DMS53 (cell line): ENCODE results near the gene ARHGDIG.
A peak's percentile ranks its signal among the peaks of the same experiment; 100 is the strongest.

Source experiments
- DNase-seq: peaks from one replicate; lab custom pipeline; 2025; lab: John Stamatoyannopoulos, UW

The ARHGDIG gene

DNA sequence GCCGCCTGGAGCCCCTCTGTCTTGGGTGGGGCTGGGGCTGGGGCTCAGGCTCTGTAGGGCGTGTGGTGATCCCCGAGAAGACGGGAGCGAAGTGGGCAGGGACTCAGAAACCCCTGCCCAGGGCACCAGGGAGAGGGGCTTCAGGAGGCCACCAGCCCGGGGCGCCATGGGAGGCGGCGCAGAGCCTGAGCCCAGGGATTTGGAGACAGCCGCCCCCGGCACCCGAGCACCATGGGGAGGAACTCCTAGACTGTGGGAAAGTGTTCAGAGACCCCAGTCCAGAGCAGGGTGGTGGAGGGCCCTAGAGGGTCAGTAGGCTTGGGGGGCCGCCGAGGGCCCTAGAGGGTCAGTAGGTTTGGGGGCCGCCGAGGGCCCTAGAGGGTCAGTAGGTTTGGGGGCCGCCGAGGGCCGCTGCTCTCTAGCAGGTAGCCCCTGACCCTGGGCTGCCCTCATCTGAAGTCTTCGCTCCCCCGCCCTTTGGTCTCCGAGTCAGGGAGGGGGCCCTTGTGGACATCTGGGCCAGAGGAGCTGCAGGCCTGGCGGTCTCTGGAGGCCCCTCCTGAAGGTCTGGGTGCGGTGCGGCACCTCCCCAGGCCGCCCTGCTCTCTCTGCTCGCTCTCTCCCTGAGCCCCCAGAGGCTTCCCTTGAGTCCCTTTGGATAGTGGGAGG lies 734 bp downstream of the ARHGDIG start:
- DNase-seq = no peak

DNA sequence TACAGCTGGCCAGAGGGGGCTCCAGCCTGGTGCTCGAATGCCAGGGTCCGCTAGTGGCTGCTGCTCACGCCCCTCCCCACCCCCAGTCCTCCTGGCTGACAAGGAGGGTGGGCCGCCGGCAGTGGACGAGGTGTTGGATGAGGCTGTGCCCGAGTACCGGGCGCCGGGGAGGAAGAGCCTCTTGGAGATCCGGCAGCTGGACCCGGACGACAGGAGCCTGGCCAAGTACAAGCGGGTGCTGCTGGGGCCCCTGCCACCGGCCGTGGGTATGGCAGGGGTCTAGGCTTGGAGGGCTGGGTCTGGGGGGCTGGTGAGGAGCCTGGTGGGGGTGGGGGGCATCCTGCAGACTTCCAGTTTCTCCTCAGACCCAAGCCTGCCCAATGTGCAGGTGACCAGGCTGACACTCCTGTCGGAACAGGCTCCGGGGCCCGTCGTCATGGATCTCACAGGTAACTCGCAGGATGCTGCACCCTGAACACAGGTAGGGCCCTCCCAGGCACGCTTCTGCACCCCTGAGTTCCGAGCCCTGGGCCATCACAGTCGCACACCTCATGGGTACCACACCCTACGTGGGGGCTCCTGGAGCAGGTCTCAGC lies 1.4 kb downstream of the ARHGDIG start:
- peak; percentile 62 for DNase-seq

DNA sequence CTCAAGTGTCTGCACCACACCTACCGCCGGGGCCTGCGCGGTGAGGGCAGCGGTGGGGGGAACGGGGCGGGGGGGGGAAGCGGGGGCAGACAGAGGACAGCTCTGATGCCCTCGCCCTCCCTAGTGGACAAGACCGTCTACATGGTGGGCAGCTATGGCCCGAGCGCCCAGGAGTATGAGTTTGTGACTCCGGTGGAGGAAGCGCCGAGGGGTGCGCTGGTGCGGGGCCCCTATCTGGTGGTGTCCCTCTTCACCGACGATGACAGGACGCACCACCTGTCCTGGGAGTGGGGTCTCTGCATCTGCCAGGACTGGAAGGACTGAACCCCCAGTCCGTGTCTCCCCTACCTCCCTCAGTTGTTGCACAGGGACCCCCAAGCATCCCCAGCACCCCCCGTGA lies 2.1 kb downstream of the ARHGDIG start:
- DNase-seq = peak; percentile 22

DNA sequence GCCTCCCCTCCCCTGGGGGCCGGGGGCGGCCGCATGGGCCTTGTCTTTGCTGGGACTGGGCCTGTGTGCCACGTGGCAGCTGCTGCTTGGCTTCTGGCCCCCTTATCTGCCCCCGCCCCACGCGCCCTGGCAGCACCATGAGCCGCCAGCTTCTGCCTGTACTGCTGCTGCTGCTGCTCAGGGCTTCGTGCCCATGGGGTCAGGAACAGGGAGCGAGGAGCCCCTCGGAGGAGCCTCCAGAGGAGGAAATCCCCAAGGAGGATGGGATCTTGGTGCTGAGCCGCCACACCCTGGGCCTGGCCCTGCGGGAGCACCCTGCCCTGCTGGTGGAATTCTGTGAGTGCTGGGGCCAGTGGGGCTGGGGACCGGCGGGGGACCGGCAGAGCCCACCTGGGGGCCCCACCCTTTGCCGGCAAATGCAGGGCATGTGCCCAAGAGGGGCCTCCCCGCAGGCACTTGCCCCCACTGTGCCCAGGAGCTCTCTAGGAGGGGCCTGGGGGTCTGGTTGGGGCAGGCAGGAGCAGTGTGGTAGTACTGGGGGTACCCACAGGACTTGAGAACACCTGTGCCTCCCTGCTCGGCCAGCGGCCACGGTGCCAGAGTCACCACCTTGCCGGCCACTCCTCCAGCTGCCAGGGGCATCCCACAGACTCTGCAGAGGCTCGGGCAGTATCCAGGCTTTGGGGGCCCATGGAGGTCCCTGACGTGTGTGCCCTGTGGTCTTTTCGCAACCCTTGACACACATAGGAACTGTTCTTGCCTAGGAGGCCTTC lies 2.8 kb downstream of the ARHGDIG start, which contains the start of gene PDIA2:
Gene PDIA2 (plus strand): TSS at position 132 of the 773 bp plus-strand sequence. CDS start 6 bp downstream, at position 138.
- DNase-seq = no peak

DNA sequence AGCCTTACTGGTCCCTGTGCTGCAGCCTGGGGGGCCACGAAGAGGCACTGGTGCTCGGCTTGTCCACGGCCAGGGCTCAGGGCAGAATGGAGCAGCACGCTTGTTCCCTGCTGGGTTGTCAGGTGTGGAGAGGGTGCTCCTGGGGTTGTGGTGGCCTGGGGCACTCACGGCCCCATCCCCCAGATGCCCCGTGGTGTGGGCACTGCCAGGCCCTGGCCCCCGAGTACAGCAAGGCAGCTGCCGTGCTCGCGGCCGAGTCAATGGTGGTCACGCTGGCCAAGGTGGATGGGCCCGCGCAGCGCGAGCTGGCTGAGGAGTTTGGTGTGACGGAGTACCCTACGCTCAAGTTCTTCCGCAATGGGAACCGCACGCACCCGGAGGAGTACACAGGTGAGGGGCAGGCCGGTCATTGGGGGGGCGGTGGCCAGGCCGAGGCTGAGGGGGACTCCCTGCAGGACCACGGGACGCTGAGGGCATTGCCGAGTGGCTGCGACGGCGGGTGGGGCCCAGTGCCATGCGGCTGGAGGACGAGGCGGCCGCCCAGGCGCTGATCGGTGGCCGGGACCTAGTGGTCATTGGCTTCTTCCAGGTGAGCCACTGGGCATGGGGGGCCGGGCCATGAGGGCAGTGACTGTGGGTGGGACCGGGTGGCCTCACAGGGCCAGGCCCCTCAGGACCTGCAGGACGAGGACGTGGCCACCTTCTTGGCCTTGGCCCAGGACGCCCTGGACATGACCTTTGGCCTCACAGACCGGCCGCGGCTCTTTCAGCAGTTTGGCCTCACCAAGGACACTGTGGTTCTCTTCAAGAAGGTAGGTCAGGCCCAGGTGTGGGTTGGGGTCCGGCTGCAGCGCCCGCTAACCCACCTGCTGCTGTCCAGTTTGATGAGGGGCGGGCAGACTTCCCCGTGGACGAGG lies 4.1 kb downstream of the ARHGDIG start:
- no peak for DNase-seq

DNA sequence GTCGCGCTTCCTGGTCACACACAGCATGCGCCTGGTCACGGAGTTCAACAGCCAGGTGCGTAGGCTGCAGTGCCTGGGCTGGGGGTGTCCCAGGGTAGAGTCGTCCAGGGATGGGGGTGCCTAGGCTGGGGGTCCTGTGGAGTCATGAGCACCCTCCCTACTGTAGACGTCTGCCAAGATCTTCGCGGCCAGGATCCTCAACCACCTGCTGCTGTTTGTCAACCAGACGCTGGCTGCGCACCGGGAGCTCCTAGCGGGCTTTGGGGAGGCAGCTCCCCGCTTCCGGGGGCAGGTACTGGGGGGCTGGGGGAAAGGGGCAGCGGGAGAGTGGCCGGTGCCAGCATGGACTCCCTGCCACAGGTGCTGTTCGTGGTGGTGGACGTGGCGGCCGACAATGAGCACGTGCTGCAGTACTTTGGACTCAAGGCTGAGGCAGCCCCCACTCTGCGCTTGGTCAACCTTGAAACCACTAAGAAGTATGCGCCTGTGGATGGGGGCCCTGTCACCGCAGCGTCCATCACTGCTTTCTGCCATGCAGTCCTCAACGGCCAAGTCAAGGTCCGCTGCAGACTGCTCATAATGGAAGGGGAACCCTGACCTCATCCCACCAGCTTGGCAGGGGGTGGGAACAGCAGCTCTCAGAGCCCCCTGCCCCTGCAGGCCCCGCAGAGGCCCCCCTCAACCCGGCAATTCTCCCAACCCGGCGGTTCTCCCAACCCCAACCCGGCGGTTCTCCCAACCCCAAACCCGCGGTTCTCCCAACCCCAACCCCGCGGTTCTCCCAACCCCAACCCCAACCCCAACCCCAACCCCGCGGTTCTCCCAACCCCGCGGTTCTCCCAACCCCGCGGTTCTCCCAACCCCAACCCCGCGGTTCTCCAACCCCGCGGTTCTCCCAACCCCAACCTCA lies 5.0 kb downstream of the ARHGDIG start:
- DNase-seq = peak; percentile 17

DNA sequence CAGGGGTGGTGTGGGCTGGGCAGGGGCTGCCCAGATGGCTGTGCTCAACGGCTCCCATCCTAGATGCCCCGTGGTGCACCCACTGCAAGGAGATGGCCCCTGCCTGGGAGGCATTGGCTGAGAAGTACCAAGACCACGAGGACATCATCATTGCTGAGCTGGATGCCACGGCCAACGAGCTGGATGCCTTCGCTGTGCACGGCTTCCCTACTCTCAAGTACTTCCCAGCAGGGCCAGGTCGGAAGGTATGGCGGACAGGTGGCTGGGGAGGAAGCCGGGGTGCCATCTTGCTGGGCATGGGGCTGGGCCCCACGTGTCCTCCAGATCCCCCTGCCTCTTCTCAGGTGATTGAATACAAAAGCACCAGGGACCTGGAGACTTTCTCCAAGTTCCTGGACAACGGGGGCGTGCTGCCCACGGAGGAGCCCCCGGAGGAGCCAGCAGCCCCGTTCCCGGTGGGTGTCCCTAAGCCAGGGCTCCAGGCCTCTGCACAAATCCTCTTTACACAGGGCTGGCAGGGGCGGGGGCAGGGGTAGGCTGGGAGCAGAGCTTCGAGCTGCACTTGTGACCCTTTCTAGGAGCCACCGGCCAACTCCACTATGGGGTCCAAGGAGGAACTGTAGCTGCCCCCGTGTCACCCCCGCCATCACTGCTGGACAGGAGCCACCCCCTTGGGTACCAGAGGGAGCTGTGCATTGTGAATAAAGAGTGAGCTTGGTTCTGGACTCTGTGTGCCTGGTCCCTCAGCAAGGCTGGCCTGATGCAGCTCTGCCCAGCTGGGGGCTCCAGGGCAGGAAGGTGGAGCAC lies 6.3 kb downstream of the ARHGDIG start:
- DNase-seq = no peak

DNA sequence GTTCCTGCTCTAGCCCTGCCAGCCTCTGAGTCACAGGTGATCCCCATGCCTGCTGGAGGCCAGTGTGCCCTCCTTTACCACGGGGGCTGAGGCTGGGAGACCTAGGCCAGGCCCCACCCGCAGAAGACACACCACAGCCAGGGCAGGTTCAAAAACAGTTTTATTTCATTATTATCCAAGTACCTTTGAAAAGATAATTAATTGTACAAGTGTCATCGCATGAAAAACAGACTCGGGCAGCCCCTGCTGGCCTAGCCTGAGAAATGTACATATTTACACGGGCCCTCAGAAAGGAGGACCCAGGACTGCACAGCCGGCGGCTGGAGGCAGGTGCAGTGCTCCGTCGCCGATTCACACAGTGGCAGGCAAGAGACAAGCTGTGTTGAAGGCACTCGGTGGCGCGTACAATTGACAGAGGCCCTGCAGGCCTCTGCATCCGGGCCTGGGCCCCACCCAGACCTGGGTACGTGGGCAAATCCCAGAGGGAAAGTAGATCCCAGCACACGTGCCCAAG lies 7.0 kb downstream of the ARHGDIG start:
- DNase-seq = peak; percentile 88

DNA sequence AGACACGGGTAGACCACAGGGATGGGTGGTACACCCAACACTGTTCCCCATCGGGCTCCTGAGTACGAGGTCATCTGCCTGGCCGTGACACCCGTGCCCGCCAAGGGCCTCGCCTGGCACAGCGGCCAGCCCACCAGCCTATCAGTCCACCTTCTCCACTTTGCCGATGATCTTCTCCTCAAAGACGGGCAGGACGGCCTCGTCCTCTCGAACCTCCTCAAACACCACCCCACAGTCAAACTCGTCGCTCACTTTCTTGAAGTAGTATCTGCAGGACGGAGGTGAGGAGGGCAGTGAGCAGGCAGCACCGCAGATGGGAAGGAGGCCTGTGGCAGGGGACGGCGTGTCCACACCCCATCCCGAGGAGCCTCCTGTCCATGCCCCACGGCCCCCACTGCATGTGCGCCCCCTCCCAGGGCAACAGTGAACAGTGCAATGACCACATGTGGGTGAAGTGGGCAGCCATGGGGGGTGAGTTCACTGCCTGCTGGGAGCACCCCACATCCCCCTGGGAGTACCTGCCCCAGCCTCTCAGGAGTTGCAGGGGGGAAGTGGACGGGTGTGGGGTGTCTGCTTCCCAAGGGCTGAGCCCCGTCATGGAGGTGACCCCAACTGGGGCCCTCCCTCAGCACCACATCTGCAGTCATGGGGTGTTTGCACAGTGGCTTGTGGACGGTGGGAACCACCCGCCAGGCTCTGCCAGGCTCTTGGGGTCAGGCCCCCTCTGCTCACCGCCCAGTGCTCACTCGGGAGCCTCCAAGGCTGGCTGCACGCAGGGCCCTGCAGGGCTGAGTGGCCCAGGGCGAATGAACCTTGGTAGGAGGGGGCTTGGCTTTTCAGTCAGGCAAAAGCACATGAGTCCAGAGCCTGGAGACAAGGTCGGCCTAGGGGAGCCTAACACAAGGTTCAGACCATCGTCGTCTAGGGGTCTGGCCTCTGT lies 7.9 kb downstream of the ARHGDIG start:
- no peak for DNase-seq

DNA sequence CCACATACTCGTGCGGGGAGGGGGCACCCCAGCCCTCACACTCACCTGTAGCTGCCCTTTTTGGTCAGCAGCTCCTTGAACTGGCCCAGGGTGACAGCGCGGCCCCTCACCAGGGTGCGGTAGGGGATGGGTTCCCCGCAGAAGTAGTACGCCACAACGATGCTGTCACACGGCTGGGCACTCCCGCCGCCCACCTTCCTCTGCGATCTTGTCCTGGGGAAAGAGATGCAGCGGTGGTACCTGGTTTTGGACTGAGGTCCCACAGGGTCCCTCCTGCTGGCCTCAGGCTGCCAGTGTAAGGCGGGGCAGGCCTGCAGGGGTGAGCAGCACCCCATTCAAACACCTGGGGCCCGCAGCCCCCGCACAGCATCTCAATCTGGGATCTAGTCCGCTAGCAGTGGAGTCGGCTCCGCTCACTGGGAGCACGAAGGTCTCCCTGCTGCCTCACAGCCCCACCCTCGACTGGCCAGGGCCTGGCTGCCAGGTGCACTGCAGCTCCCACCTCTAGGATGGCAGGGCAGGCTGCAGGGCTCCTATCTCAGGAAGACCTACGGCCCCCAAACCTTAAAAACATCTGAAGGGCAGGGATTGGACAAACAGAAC lies 9.1 kb downstream of the ARHGDIG start:
- DNase-seq = no peak

DNA sequence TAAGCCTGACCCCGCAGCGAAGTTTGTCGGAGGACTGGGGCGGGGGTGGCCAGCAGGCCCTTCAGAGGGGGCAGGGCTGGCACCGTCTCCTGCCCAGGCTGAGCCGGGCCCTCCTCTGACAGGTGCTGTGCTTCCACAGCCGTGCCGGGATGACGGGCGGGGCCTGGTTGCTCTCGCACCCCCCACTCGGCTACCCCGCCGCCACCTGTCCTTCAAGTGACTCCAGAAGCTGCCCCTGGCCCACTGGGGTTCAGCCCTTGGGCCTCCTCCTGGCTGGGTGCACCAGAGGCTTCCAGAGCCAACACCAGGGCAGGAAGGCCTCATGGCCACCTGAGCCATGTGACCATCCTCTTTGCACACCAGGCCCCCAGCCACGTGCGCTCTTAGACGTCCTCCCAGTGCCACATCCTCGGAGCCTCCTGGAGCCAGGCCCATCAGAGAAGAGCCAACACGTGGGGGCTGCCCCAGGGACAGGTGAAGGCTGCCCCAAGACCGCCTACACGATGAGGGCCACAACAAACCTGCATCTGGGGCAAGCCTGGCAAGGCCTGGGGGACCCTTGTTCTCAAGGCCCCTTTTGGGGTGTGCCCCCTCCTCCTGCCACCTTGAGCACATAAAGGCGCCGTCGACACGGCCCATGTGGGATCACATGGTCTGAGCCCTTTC lies 9.8 kb downstream of the ARHGDIG start:
- DNase-seq = no peak

DNA sequence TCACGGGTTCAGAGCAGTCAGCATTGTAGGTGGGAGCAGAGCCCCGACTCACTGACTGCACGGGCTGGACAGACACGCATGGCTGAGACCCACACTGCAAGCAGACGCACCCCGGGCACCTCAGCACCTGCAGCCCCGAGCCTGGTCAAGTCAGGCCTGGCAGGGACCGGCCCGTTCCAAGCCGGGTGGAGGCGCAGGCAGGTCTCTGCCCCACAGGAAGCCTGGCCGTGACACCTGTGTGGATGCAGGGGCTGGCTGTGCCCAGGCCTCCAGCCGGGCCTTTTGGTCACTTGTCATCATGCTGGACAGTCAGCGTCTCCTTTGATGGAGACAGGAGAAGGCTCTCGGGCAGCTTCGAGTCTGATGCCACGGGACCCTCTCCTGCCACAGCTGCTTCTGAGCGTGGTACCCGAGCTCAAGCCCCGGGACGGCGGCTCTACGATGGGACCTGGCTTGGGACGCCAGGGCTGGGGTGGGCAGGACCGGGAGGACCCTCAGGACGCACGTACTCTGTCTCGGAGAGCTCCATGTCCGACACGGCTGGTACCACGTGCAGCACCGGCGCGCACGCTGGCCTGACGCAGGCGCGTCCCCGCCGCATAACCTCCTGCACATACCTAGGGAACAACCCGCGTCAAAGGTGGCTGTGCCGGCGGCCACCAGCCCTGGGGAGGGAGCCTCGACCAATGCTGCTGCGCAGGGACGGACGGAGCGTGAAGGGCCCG lies 10.5 kb downstream of the ARHGDIG start:
- DNase-seq = no peak

DNA sequence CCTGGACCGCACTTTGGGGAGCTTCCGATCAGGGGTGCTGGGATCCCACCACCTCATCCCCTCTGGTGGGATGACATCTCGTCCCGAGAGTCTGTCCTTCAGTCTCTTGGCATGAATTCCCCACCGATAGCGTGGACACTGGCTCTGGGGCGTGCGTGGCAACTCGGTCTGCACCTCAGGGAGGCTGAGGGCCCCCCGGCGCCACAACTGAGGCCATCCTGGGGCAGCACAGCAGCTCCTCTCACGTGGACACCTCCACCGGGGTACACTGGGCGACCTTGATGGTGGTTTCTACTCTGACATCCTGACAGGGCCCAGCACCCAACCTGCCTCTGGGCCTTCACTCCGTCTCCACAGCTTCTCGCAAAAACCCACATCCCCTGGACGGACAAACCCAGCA lies 11.1 kb downstream of the ARHGDIG start:
- no peak for DNase-seq

DNA sequence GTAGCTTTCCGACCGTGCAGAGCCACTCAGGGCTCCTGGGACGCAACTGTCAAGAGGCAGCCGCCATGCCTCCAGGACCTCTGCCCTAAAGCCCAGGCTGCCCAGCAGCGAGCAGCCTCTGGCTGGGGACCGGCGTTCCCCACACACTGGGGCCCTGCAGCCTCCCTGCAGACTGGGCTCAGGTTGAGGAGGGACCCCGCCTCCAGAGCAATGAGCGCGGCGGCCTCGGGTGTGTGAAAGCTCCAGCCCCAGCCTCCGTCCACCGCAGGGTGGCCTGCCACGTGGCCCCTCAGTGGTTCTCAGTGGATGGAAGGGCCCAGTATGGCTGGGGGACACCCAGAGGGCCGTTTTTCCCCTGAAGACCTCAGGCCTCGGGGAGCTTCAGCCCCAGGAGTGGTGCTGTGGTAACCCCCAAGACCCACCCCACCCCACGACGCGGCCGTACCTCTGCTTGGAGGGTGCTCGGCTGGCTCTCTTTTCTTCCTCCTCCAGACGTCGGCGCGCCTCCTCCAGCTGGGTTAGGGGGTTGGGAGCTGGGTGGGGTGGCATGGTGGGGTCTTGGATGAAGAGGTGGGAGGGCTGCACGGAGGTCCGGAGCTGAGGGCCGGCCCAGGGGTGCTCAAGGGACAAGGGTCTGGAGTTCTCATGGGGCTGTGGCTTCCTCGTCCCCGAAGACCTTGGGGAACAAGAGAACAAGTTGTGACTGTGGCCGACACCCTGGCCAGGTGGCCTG lies 12.8 kb downstream of the ARHGDIG start:
- no peak for DNase-seq

DNA sequence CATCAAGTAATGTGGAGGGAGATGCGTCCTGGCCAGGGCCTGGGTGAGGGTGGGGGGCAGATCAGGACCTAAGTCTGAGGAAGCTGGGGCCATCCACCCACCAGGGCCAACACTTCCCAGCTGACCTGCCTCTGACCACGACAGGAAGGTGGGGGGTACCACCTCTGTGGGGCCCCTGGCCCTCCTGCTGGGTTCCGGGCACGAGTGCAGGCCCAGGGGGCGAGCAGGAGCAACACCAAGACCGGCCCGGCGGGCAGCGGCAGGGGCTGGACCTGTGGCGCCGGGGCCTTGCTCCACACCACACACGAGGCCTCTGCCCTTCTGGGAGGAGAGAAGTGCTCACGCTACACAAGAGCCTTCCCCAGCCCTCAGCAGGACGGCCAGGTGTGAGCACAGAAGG lies 15.9 kb downstream of the ARHGDIG start:
- DNase-seq = no peak

DNA sequence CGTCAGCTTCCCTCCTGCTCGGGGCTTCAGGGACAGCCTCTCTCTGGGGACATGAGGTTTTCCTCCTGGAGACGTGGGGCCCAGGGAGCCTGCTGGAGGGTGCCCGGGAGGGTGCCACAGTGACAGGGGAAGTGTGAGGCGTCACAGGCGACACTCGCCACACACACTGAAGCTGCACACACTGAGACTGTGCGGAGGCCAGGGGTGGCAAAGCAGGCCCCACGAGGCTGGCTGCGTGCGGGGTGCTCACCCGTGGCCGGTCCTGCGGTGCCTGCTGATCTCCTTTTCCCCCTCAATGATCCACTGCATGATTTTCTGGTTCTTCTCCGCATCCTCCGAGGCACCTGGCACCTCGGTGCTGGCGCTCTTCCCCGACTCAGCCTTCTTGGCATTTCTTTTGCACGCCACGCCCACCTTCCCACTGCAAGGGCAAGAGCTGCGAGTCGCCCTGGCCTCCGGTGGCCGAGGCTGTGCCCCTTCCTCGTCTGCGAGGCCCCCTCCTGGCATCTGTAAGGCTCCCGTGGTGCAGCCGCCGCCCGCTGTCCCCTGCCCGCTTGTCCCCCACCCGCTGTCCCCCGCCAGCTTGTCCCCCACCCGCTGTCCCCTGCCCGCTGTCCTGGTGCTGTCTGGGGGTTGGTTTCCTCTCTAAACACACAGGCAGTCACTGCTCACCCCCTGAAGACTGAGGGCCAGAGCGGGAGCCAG lies 16.6 kb downstream of the ARHGDIG start:
- no peak for DNase-seq
